Stimulated activated CD8-positive, alpha-beta memory T cell treated with anti-CD3 and anti-CD28 coated beads, Interleukin-2, amount 100 ng/mL, for 1 hour (primary cell): Measurements from ENCODE around the gene KCNMA1.

Experiments used
- DNase-seq, 2 donors: peaks; one replicate each; pipeline ENCODE4 v3.0.0-alpha.2; 2020; ENCODE audit warnings: low read depth in 2 of 2

KCNMA1 gene

DNA sequence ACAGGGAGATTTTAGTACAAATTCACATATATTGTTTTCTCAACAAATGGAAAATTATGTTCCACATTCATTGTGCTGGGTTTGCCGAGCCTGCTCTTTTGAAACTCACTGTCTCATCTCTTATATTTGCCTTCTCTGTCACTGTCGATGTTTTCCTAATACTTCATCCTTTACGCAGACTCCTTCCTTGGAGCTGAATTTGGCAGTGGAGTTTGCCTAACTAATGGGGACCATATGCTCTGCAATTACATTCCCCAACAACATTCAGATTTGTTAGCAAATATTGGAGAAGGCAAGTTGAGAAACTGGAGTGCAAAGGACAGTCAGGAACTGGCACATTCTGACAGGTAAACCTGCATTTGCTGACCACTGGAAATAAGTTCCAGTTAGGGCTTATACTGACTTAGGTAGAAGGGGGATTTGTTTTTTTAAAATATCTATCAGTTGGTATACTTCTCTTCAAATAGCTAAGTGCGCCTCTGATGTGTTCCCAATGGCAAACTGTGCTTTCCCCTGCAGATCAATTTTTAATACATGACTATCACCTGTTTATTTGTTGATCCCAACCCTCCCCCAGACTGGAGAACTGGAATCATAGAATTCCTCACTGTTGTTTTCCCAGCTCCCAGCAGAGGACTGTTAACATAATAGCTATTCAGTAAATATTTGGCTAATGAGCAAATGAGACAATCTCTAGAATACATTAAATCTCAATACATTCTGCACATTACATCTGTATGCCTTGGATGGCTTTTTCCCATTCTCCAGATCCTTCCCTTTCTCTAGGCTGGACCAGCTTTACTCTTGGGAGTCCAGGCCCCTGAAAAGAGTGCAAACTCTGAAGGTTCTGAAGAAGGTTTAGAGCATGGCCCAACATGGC is 769.3 kb downstream of the KCNMA1 start:
- no peak for DNase-seq

- DNase-seq, result no peak
These were observed 770.6 kb downstream of the KCNMA1 start for GRCh38 chr10:76866841-76867586.

DNA sequence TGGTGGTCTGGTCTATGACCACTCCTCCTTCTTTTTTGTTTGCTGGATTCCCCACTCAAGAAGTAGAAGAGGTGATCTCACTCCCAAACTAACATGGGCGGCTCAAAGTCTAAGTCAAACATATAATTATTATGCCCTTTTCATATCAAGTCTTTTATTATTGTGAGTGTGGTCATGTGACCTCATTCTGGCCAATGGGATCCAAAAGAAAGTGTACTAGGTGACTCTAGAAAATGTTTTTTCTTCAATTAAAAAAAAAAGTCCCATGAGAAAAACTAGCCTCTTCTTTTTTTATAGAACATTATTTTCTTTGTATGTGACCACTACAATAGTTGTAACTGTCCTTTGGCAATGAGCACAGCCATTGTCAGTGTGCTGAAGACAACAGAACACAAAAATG is 772.7 kb downstream of the KCNMA1 start:
- no peak for DNase-seq

GRCh38 chr10:76858721-76859120 is 778.9 kb downstream of the KCNMA1 start:
- DNase-seq, result no peak

DNA sequence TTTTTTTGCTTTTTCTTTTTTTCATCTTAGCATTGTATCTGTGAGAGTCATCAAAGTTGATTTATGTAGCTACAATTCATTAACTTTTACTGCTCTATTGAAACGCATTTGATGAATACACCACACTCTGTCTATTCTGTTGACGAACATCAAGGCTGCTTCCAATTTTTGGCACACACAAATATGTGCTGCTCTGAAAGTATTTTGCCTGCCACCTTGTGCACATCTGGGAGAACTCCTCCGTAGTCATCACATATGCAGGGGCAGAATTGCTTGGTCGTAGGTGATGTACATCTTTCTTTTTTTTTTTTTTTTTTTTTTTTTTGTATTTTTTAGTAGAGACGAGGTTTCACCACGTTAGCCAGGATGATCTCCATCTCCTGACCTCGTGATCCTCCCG is 796.8 kb downstream of the KCNMA1 start:
- no peak for DNase-seq

DNA sequence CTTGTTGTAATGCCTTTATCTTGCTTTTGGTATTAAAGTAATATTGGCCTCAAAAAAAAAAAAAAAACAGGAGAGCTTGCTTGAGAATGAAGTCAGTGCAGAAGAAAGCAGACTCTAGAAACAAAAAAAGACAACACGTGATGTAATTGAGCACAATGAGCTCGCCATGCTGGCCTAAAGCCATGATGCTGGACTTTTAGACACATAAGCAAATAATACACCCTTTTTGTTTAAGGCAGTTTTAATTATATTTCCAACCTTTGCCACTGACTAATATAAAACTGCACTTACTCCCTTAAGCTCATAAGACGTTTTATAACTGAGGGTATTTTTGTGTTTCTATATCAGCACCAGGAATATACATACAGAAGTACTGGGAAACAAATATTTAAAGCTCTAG is 798.3 kb downstream of the KCNMA1 start:
- DNase-seq, result no peak

DNA sequence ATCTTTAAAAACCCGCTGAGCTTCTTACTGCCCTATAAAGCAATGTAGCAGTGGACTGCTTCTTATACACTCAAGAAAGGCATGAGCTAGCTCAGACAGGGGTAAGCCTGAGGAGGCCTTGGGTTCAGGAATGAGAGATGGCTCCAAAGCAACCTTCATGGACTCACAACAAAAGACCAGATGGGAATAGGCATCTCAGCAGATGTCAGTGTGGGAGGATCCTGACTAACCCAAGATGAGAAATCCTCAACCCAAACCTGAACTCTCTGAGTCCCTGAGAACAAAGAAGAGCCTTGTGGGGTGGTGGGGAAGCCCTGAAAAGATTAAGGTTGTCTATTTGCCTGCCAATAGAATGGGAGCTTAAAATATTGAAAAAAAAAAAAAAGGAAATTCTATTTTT is 807.4 kb downstream of the KCNMA1 start:
- no peak for DNase-seq

GRCh38 chr10:76829724-76830123 is 807.9 kb downstream of the KCNMA1 start:
- DNase-seq, result no peak
